OCI-LY1 (cell line): ENCODE data around the gene TOGARAM2.

Experiments used
- CTCF ChIP-seq: fragments of 200-600 bp; sonication (generic), shearing (Covaris generic); IDR thresholded peaks from 2 replicates; pipeline ENCODE4 v1.5.1; 2017; ENCODE audit warnings: mild to moderate bottlenecking, antibody characterized with exemption, low read length, moderate library complexity, mixed read lengths
- EZH2 ChIP-seq: fragments of 200-600 bp; sonication (generic), shearing (Covaris generic); IDR thresholded peaks from 2 replicates; pipeline ENCODE4 v1.8.0; 2017; ENCODE audit warnings: borderline replicate concordance, mixed run types, mild to moderate bottlenecking, antibody characterized with exemption, low read length, moderate library complexity, mixed read lengths

- TF ChIP-seq CTCF (no peak), EZH2 (no peak)
Measured at GRCh38 chr2:29015701-29016470, 34.8 kb downstream of the TOGARAM2 start.
